ENCODE data around the gene TPST2.

DNA sequence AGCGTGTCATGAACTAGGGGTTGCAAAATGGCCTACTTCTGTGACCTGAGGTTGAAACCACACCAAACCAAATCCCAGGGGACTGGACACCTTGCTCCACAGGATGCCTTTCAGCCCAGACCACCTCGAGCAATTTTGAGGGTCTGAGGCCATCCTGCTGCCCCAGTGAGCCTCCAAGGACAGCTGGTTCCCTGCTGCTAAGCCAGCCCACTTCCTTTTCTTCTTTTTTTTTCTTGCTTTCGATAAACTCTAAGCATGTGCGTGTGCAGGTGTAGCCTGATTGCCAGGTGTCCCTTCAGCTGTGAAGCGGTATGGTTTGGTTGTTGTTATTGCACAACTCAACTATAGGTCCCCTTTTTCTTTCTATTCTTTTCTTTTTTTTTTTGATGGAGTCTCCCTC lies 25.2 kb upstream of the TPST2 start:
- TF ChIP-seq BHLHE40 (IDR thresholded peaks at IDR 0.05; ENCODE audit: borderline replicate concordance) (no peak), FOXA1 (IDR thresholded peaks at IDR 0.05) (no peak), ELF4 (IDR thresholded peaks at IDR 0.05) (no peak), TARDBP (IDR thresholded peaks at IDR 0.05) (no peak), HDGF (IDR thresholded peaks at IDR 0.05; ENCODE audit: borderline replicate concordance) (no peak), SP1 (IDR thresholded peaks at IDR 0.05) (no peak), FOXM1 (IDR thresholded peaks at IDR 0.05; ENCODE audit: borderline replicate concordance) (no peak), FOXK2 (IDR thresholded peaks at IDR 0.05) (no peak), SUZ12 (IDR thresholded peaks at IDR 0.05) (no peak), CTBP1 (IDR thresholded peaks at IDR 0.05; ENCODE audit: borderline replicate concordance) (no peak), NFRKB (IDR thresholded peaks at IDR 0.05) (no peak)
- TF ChIP-seq, protein P1, sequence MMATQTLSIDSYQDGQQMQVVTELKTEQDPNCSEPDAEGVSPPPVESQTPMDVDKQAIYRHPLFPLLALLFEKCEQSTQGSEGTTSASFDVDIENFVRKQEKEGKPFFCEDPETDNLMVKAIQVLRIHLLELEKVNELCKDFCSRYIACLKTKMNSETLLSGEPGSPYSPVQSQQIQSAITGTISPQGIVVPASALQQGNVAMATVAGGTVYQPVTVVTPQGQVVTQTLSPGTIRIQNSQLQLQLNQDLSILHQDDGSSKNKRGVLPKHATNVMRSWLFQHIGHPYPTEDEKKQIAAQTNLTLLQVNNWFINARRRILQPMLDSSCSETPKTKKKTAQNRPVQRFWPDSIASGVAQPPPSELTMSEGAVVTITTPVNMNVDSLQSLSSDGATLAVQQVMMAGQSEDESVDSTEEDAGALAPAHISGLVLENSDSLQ (IDR thresholded peaks at IDR 0.05), result no peak
